Left lung (tissue), 10 donors: ENCODE results near the gene HOXA6. TPM values are rescaled to one million over a fixed set of nuclear protein-coding genes. Genes with fewer than 3 reads are reported as not detected.

Experiments used
- ATAC-seq: fragments of 200-7000 bp; cut with Tn5 transposase; one replicate; pipeline ENCODE4 v1.9.1; 2020; ENCODE audit warnings: moderate library complexity
- DNase-seq, 4 donors: peaks; one replicate each; pipeline ENCODE4 v3.0.0-alpha.2; 2013 to 2020
- H3K27ac ChIP-seq, 2 donors: fragments of 200-600 bp; sonication (generic) in 1 of 2; one replicate each; pipeline versions ENCODE4 v1.5.0 to v1.8.0; 2020 to 2021
- H3K27me3 ChIP-seq, 2 donors: fragments of 200-600 bp; sonication (generic) in 1 of 2; one replicate each; pipeline versions ENCODE4 v1.5.0 to v1.8.0; 2020 to 2021
- H3K36me3 ChIP-seq, 2 donors: fragments of 200-600 bp; sonication (generic) in 1 of 2; one replicate each; pipeline versions ENCODE4 v1.5.0 to v1.8.0; 2020 to 2021
- H3K4me1 ChIP-seq, 2 donors: fragments of 200-600 bp; one replicate each; pipeline ENCODE4 v1.8.0; 2021
- H3K4me3 ChIP-seq, 2 donors: fragments of 200-600 bp; sonication (generic) in 1 of 2; one replicate each; pipeline versions ENCODE4 v1.5.0 to v1.8.0; 2020 to 2021; ENCODE audit warnings: mild to moderate bottlenecking in 1 of 2
- H3K9me3 ChIP-seq, 2 donors: fragments of 200-600 bp; sonication (generic) in 1 of 2; one replicate each; pipeline versions ENCODE4 v1.5.0 to v1.8.0; 2020 to 2021
- CTCF ChIP-seq, 2 donors: fragments of 200-600 bp; sonication (generic) in 1 of 2; IDR thresholded peaks; one replicate each; pipeline versions ENCODE4 v1.5.0 to v1.8.0; 2021; ENCODE audit warnings: antibody characterized with exemption in 2 of 2
- intact Hi-C, 2 donors: fragments of 100-400 bp; cut with DNase I; formaldehyde crosslinking; loops; one replicate each; pipeline versions ENCODE4 v1.11.2 to v1.14.2; 2022
- polyA plus RNA-seq, 6 donors: library from polyadenylated mRNA; unstranded; fragments of 120-200 nt; gene quantifications; one replicate each; pipeline ENCODE4 v1.2.1, GENCODE V29; 2013; ENCODE audit not compliant: insufficient read length in 6 of 6
- total RNA-seq, 2 donors: library from RNA; stranded (reverse); fragmentation: NEBNext Ultra II Directional; extraction: Animal tissue kit (Norgen Biotek cat#: 25700); gene quantifications; one replicate each; pipeline ENCODE4 v1.2.1, GENCODE V29; 2021
- donor health status: DM: no; HTN: yes; CAD: no.
- donor health status: DM: no; HTN: no; CAD: no.

The HOXA6 gene
- total and polyA plus RNA-seq, 8 donors, result 3.5 to 16.2 (median 14.2) TPM

DNA sequence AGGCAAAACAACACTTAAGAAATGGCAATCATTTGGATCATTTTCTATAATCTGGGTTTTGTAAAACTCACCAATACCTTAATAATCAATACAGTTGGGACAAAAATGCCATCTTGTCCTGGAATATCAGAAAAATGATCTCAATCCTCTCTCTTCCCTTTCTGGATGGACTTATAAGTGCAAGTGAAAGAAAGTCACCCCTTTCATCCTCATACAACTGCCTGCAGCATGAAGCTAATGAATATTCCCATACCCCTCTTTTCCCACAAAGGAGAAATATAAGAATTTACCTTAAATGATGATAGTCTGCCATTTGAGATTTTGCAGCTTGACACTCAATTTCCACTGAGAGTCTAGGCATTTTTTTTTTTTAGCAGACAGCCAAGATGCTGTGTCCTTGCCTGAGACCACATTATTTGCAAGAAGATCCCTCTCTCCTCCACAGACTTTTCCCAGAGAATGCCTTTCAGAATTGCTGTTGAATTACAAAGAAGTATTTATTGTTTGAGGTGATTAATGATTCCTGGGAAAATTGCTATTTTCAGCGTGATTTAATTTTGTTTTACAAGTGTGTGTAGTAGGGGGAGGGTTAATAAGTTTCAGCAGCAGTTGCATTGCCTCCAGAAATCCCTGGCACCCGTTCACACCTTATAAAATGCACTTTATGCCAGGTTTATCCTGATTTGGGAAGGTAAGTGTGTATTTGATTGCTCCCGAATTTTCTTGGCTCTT, 20.8 kb downstream of the HOXA6 start:
- Histone ChIP-seq H3K27ac (no peak overlapping the region), H3K36me3 (no peaks in the 10 kb centered on the region), H3K4me1 (peaks cover 6 to 30% of the 10 kb centered on the region in 2 donors), H3K9me3 (no peaks in the 10 kb centered on the region), H3K27me3 (peaks cover 0 to 97% of the 10 kb centered on the region in 2 donors), H3K4me3 (no peak overlapping the region)
- no peak for TF ChIP-seq CTCF (IDR thresholded peaks at IDR 0.05)
- intact Hi-C loops, result no loop called here
- no peak for ATAC-seq
- no peak for DNase-seq

- Histone ChIP-seq H3K9me3 (no peaks in the 10 kb centered on the region), H3K27me3 (peaks cover 0 to 91% of the 10 kb centered on the region in 2 donors), H3K4me3 (no peak overlapping the region), H3K4me1 (peaks cover 6 to 25% of the 10 kb centered on the region in 2 donors), H3K27ac (peak overlapping the region in 1 of 2 donors; percentile 71), H3K36me3 (no peaks in the 10 kb centered on the region)
- intact Hi-C loops, result no loop called here
- ATAC-seq (no peak), DNase-seq (no peak)
- no peak for TF ChIP-seq CTCF (IDR thresholded peaks at IDR 0.05)
These were observed 21.6 kb downstream of the HOXA6 start for GRCh38 chr7:27125986-27126394.

GRCh38 chr7:27124902-27125689, 22.5 kb downstream of the HOXA6 start:
- H3K4me1 ChIP-seq, result peaks cover 8 to 25% of the 10 kb centered on the region in 2 donors
- intact Hi-C loops, result no loop called here
- no peaks in the 10 kb centered on the region for H3K36me3 ChIP-seq
- peak overlapping the region; percentile 71 to 83 for H3K27ac ChIP-seq
- H3K27me3 ChIP-seq, result peaks cover 0 to 90% of the 10 kb centered on the region in 2 donors
- TF ChIP-seq CTCF (IDR thresholded peaks at IDR 0.05), result no peak
- ATAC-seq (no peak), DNase-seq (no peak)
- no peak overlapping the region for H3K4me3 ChIP-seq
- H3K9me3 ChIP-seq, result no peaks in the 10 kb centered on the region

DNA sequence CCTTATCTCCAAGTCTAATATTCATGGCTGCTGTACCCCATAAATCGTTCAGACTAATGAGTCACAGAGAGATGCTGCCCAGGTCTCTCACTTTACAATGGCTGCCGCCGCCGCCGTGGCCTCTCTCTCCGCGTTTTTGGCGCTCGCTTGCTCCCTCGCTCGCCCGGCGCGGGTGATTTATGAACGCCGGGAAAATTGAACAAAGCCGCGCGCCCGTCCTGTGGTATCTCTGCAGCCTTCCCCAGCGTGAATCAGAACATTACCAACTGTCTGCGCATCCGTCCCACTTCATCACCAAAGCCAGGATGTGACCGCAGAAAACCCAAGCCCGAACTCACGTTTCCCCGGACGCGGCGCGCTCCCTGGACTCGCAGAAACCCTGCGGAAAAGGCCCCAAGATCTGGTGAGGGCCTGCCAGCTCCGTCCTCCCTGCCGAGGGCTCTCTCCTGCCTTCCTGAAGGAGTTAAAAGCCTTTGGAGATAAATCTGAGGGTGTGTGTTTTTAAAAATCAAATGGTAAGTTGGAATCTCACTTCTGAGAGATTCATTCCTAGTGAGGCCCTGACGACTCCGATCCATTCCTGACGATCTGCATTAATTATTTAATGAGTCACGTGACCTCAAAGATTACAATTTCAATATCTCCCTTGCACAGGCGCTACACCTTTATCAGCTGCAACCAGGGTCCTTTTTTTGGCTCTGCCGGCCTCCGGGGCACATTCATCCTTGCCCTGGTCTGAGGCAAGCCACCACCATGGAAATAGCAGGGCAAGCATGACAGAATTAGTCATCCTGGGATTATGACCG, 23.3 kb downstream of the HOXA6 start:
- DNase-seq (peak in 1 of 4 donors; percentile 76), ATAC-seq (peak; percentile 58)
- intact Hi-C loops, result no loop called here
- peaks cover 12 to 28% of the 10 kb centered on the region in 2 donors for H3K4me1 ChIP-seq
- H3K27ac ChIP-seq, result peak overlapping the region; percentile 71 to 83
- H3K4me3 ChIP-seq, result peak overlapping the region in 1 of 2 donors; percentile 17
- TF ChIP-seq CTCF (IDR thresholded peaks at IDR 0.05), result no peak
- H3K27me3 ChIP-seq, result peaks cover 0 to 89% of the 10 kb centered on the region in 2 donors
- no peaks in the 10 kb centered on the region for H3K9me3 ChIP-seq
- H3K36me3 ChIP-seq, result no peaks in the 10 kb centered on the region
